GM18861 (cell line): ENCODE data around the gene GARIN5B.

ENCODE experiments used
- ATAC-seq: cut with Tn5 transposase; IDR thresholded peaks from one replicate; pipeline ENCODE4 v1.9.1; 2021; ENCODE audit not compliant: unreplicated experiment

GARIN5B gene

GRCh38 chr19:55389386-55390317, 26.6 kb upstream of the GARIN5B start:
- ATAC-seq: no peak

DNA sequence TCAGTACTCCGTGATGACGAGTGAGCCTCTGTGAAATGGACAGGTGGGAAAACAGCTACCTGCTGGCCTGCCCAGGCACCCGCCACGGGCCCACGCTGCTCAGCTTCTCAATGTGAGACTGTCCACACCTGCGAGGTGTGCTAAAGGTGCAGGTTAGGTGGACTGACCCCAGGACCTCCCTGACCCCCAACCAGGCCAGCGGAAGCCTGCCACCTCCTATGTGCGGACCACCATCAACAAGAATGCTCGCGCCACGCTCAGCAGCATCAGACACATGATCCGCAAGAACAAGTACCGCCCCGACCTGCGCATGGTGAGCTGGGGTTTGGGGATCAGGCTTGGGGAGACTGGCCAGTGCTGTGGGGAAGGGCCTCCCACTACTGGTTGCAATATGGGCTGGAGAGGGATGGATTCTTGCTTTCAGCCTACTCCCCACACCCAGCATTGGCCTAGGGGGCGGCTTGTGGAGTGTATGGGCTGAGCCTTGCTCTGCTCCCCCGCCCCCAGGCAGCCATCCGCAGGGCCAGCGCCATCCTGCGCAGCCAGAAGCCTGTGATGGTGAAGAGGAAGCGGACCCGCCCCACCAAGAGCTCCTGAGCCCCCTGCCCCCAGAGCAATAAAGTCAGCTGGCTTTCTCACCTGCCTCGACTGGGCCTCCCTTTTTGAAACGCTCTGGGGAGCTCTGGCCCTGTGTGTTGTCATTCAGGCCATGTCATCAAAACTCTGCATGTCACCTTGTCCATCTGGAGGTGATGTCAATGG, 24.9 kb upstream of the GARIN5B start:
- ATAC-seq: no peak

DNA sequence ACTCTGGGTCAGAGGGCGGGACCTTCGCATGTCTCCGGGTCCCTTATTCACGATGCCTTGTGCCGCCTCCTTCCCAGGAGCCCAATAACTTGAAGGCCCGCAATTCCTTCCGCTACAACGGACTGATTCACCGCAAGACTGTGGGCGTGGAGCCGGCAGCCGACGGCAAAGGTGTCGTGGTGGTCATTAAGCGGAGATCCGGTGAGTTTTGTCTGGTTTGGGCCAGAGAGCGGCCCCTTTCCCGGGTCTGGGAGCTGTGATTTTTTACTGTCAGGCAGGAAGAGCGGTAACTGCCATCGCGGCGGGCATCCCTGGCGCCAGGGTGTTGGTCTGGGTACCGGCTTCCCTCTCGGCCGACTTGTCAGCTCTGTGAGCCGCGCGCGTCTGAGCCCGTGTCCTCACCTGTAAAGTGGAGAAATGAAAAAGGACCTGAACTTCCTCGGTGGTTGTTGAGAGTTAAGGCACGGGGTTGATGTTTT, 23.5 kb upstream of the GARIN5B start:
- no peak for ATAC-seq

DNA sequence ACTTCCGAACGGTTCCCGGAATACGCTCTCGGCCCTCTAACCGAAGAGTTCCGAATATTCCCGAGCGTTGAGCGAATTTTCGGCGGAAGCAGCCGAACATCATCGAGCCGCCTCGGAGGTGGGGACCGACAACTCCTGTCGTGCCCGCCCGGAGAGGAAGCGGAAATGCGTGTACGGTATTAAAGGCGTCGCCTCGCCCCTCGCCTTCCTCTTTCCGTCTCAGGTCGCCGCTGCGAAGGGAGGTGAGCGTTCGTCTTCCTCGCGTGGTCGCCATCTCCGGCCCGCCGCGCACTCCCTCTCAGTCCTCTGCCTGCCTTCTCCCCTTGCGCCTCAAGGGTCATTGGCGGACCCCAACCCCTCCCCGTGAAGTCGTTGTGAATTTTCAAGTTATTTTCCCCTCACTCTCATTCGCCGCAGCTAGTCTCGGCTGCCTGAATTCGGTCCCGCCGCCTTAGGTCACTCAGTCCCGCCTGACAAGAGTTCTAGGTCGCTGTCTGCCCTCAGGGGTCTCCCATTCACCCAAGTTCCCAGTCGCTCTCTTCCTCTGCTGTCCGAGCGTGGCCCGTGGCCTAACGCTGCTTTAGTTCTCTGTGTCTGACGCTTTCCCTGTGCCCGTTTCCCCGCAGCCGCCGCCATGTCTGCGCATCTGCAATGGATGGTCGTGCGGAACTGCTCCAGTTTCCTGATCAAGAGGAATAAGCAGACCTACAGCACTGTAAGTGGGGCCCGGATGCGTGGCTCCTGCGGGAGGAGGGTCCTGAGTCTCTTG, 22.8 kb upstream of the GARIN5B start, which contains the start of gene RPL28:
TSS of gene RPL28 (plus strand) at position 209 of the 769 bp plus-strand sequence. CDS start at position 635, 426 bp downstream.
- peak; percentile 55 for ATAC-seq

DNA sequence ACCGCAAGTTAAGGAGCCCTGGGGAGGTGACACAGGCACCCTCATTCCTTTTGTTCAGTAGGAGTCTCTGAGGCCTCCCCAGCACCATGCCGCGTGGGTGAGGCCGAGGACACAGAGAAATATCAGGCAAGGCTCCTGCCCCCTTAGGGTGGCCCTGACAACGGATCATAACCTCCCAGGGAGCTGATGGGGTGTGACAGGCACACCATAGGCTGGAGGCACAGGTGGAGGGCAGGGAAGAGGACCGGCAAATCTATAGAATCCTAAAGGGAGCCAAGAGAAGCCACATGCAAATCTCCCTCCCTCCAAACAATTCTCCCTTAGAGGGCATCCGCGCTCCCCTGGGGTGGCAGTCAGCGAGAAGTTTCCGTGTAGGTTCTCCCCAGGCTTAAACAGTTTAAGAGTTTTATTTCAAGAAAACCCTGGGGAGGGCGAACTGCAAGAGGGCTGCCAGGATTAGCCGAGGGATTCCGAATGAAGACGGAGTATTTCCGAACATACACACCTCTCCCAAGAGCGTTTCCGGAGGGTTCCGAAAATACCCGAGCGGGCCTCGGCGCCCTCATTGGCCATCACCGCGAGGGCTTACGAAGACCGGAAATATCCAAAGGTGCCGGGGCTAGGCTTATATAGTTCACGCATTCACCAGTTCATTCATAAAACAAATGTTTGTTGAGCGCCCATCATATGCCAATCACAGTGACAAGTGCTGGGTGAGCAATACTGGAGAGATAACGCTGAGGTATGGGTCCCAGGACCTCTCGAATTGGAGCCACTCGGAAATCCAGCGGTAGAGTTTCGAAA, 22.1 kb upstream of the GARIN5B start:
- ATAC-seq: peak; percentile 51

GRCh38 chr19:55384131-55384919, 21.3 kb upstream of the GARIN5B start, which contains the start of gene TMEM238:
TMEM238 (minus strand) TSS chr19:55384292; CDS start chr19:55384259, 33 bp downstream.
- ATAC-seq: no peak

DNA sequence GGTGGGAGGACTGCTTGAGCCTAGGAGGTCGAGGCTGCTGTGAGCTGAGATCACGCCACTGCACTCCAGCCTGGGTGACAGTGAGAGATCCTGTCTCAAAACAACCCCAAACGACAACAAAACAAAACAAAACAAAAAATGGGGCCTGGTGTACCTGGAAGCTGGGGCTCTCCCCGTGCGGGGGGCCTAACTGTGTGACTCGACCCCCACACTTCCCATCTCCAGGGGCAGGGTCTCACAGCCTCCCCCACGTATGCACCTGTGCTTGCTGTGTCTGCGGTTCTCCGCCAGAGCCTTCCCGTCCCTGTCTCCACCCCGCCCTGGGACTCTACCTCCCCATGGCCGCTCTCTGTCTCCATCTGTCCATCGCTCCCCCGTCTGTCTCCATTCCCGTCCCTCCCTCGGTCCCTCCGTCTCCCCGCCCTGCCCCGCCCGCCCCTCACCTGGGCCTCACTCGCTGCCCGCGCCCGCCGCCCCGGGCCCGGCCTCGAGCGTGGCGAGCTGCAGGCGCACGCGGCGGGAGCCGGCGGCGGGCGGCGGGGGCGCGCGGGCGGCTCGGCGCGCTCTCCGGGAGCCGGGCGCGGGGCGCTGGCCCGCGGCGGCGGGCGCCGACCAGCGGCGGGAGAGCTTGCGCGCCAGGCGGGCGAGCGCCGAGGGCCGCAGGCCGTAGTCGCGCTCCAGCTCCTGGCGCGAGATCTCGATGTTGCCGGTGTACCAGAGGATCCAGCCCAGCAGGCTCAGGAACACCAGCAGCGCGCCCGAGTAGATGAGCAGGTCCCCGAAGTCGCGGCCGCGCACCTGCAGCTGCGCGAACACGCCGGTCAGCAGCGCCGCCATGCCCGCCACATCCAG, 20.4 kb upstream of the GARIN5B start:
- ATAC-seq: no peak

DNA sequence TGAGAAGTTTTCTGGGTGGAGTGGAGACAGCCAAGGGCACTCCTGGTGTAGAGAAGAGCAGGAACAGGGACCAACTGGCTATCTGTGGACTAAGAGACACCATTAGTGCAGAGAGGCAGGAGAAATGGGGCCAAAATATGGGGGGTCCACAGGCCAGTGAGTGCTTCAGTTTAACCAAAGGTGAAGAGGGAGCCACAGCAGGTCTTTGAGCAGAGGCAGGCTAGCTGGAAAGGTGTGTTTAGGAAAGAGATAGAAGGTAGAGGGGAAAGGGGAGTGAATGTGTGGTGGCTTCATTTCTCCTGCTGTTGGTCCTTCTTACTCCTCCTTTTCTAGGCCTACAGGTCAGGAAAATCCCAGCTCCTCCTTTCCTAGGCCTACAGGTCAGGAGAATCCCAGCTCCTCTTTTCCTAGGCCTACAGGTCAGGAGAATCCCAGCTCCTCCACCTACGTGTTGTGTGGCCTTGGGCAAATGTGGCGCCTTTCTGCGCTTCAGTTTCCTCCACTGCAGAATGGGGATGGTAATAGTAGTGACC, 19.5 kb upstream of the GARIN5B start:
- ATAC-seq: no peak

DNA sequence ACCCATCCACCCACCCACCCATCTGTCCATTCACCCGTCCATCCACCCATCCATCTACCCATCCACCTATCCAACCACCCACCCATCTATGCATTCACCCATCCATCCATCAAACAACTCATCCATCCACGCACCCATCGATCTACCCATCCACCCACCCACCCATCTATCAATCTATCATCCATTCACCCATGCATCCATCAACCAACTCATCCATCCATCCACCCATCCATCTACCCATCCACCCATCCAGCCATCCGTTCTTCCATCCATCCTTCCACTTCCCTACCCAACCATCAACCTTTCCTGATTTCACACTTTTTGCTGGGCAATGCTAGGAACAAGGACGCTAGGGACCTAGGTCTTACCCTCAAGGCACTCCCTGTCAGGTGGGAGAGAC, 19.0 kb upstream of the GARIN5B start:
- ATAC-seq: no peak

- no peak for ATAC-seq
Observed at GRCh38 chr19:55379174-55379573, 16.1 kb upstream of the GARIN5B start.

GRCh38 chr19:55377356-55378131, 14.5 kb upstream of the GARIN5B start:
- no peak for ATAC-seq

GRCh38 chr19:55376241-55376933, 13.3 kb upstream of the GARIN5B start, which contains the start of gene TMEM190:
TMEM190 (plus strand) TSS chr19:55376826; CDS start chr19:55376854, 28 bp downstream.
- ATAC-seq: no peak

GRCh38 chr19:55373993-55374757, 11.1 kb upstream of the GARIN5B start:
- ATAC-seq: no peak

- ATAC-seq: no peak
Observed at GRCh38 chr19:55373306-55373992, 10.4 kb upstream of the GARIN5B start.
